ENCODE results near the gene NELFCD. TPM values are rescaled to one million over a fixed set of nuclear protein-coding genes. Genes with fewer than 3 reads are reported as not detected.

Gene NELFCD
- total and polyA plus RNA-seq, 2 donors (not counting 1 experiment from before 2014, with no cell fraction given): 80.2 to 107 TPM

DNA sequence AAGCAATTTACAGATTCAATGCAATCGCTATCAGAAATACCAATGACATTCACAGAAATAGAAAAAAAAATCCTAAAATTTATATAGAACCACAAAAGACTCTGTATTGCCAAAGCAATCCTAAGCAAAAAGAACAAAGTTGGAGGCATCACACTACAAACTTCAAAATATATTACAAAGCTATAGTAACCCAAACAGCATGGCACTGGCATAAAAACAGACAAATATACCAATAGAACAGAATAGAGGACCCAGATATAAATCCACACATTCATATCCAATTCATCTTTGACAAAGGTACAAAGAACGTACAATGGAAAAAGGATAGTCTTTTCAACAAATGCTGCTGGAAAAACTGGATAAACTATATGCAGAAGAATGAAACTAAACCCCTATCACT is 11.6 kb upstream of the NELFCD start:
- H3K27me3 Mint-ChIP-seq: no peaks in the 10 kb centered on the region
- no peaks in the 10 kb centered on the region for H3K79me2 ChIP-seq (ENCODE audit: control insufficient read depth, insufficient read depth, low read length)
- H2AFZ ChIP-seq (ENCODE audit: insufficient read depth, low read depth, low read length, poor library complexity, severe bottlenecking): no peak overlapping the region
- ChIA-PET POLR2A (no interaction called here), CTCF (no interaction called here)
- peaks cover 0 to 3% (median under 1%) of the 10 kb centered on the region in 3 donors for H3K9me3 ChIP-seq (ENCODE audit: control extremely low read depth in 1 of 3, control insufficient read depth in 2 of 3, insufficient read depth in 1 of 3, low read length in 2 of 3)
- H3K27ac Mint-ChIP-seq: no peak overlapping the region
- H3K36me3 ChIP-seq (replicated peaks in 1 of 2; ENCODE audit: control extremely low read depth in 1 of 2, control insufficient read depth in 1 of 2, extremely low read depth in 1 of 2, insufficient read depth in 2 of 2, low read length in 1 of 2): no peaks in the 10 kb centered on the region
- no peak for DNase-seq
- no peak overlapping the region for H3K4me2 ChIP-seq (replicated peaks; ENCODE audit: low read depth, low read length, poor library complexity, severe bottlenecking)
- H3K4me1 ChIP-seq (ENCODE audit: control insufficient read depth in 2 of 2, insufficient read depth in 2 of 2, low read length in 2 of 2): peaks cover 16 to 18% of the 10 kb centered on the region in 2 donors
- no peaks in the 10 kb centered on the region for H4K20me1 ChIP-seq (ENCODE audit: control insufficient read depth, insufficient read depth, low read length, poor library complexity, severe bottlenecking)
- H3K9ac ChIP-seq (ENCODE audit: low read length): no peak overlapping the region
- intact Hi-C loops (cut with micrococcal nuclease): no loop called here
- no peak overlapping the region for H3K4me3 ChIP-seq (ENCODE audit: control extremely low read depth in 1 of 5, extremely low read depth in 1 of 5, insufficient read depth in 1 of 5, low read depth in 2 of 5, low read length in 4 of 5)
- no peaks in the 10 kb centered on the region for H3K9me3 Mint-ChIP-seq (ENCODE audit: insufficient read depth)
- TF ChIP-seq, protein P1, sequence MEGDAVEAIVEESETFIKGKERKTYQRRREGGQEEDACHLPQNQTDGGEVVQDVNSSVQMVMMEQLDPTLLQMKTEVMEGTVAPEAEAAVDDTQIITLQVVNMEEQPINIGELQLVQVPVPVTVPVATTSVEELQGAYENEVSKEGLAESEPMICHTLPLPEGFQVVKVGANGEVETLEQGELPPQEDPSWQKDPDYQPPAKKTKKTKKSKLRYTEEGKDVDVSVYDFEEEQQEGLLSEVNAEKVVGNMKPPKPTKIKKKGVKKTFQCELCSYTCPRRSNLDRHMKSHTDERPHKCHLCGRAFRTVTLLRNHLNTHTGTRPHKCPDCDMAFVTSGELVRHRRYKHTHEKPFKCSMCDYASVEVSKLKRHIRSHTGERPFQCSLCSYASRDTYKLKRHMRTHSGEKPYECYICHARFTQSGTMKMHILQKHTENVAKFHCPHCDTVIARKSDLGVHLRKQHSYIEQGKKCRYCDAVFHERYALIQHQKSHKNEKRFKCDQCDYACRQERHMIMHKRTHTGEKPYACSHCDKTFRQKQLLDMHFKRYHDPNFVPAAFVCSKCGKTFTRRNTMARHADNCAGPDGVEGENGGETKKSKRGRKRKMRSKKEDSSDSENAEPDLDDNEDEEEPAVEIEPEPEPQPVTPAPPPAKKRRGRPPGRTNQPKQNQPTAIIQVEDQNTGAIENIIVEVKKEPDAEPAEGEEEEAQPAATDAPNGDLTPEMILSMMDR (IDR thresholded peaks at IDR 0.05): no peak
- no peak for TF ChIP-seq EZH2 (IDR thresholded peaks at IDR 0.05; ENCODE audit: borderline replicate concordance, insufficient read depth, low read depth, low read length, poor library complexity, severe bottlenecking)
- H3K4me1 Mint-ChIP-seq: peaks cover 20% of the 10 kb centered on the region
- no CpG with 5 or more reads among the region's 2 CpGs for WGBS (ENCODE audit: insufficient coverage)
- no peak overlapping the region for H3K27ac ChIP-seq (ENCODE audit: low read length in 2 of 2)
- H3K4me3 Mint-ChIP-seq: no peak overlapping the region
- no peak for ATAC-seq (ENCODE audit: low read depth)
- H3K27me3 ChIP-seq (replicated peaks in 1 of 4; ENCODE audit: control extremely low read depth in 1 of 4, control insufficient read depth in 3 of 4, insufficient read depth in 4 of 4, low read length in 3 of 4): no peaks in the 10 kb centered on the region

DNA sequence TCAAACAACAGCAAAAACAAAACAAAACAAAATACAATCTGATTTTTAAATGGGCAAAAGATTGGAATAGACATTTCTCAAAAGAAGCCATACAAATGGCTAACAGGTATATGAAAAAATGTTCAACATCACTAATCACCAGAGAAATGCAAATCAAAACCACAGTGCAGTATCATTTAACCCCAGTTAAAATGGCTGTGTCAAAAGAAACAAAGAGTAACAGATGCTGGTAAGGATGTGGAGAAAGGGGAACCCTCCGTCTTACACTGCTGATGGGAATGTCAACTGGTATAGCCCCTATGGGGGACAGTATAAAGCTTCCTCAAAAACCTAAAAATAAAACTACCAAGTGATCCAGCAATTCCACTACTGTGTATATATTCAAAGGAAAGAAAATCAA is 10.9 kb upstream of the NELFCD start:
- POLR2A ChIA-PET: no interaction called here
- WGBS (ENCODE audit: insufficient coverage): no CpG with 5 or more reads among the region's 1 CpG

More for the DNA sequence above, 10.9 kb upstream of the NELFCD start:
- H3K9me3 Mint-ChIP-seq (ENCODE audit: insufficient read depth): no peaks in the 10 kb centered on the region
- H3K9ac ChIP-seq (ENCODE audit: low read length): no peak overlapping the region
- H3K4me2 ChIP-seq (replicated peaks; ENCODE audit: low read depth, low read length, poor library complexity, severe bottlenecking): peak overlapping the region; percentile 35
- DNase-seq (peak; percentile 22), ATAC-seq (ENCODE audit: low read depth) (no peak)
- peaks cover 21% of the 10 kb centered on the region for H3K4me1 Mint-ChIP-seq
- H3K27me3 Mint-ChIP-seq: no peaks in the 10 kb centered on the region
- H3K9me3 ChIP-seq (ENCODE audit: control extremely low read depth in 1 of 3, control insufficient read depth in 2 of 3, insufficient read depth in 1 of 3, low read length in 2 of 3): peaks cover 0 to 7% (median 3%) of the 10 kb centered on the region in 3 donors
- H3K4me1 ChIP-seq (ENCODE audit: control insufficient read depth in 2 of 2, insufficient read depth in 2 of 2, low read length in 2 of 2): peaks cover 16 to 18% of the 10 kb centered on the region in 2 donors
- H3K79me2 ChIP-seq (ENCODE audit: control insufficient read depth, insufficient read depth, low read length): no peaks in the 10 kb centered on the region
- H4K20me1 ChIP-seq (ENCODE audit: control insufficient read depth, insufficient read depth, low read length, poor library complexity, severe bottlenecking): no peaks in the 10 kb centered on the region
- intact Hi-C loops (cut with micrococcal nuclease): no loop called here
- no peak overlapping the region for H3K27ac Mint-ChIP-seq
- no peaks in the 10 kb centered on the region for H3K27me3 ChIP-seq (replicated peaks in 1 of 4; ENCODE audit: control extremely low read depth in 1 of 4, control insufficient read depth in 3 of 4, insufficient read depth in 4 of 4, low read length in 3 of 4)
- H3K4me3 ChIP-seq (ENCODE audit: control extremely low read depth in 1 of 5, extremely low read depth in 1 of 5, insufficient read depth in 1 of 5, low read depth in 2 of 5, low read length in 4 of 5): no peak overlapping the region
- H3K4me3 Mint-ChIP-seq: peak overlapping the region; percentile 23
- no peak overlapping the region for H2AFZ ChIP-seq (ENCODE audit: insufficient read depth, low read depth, low read length, poor library complexity, severe bottlenecking)
- TF ChIP-seq, protein P1 (IDR thresholded peaks at IDR 0.05): no peak
- TF ChIP-seq EZH2 (IDR thresholded peaks at IDR 0.05; ENCODE audit: borderline replicate concordance, insufficient read depth, low read depth, low read length, poor library complexity, severe bottlenecking): no peak
- no peaks in the 10 kb centered on the region for H3K36me3 ChIP-seq (replicated peaks in 1 of 2; ENCODE audit: control extremely low read depth in 1 of 2, control insufficient read depth in 1 of 2, extremely low read depth in 1 of 2, insufficient read depth in 2 of 2, low read length in 1 of 2)
- H3K27ac ChIP-seq (ENCODE audit: low read length in 2 of 2): no peak overlapping the region
- CTCF ChIA-PET: interaction anchor here (1.1 kb wide), 1 partner anchor 63 kb away, joined by 3 read pairs; no protein-coding TSS in a partner anchor
